ENCODE data around the gene ATP5PD. TPM values are rescaled to one million over a fixed set of nuclear protein-coding genes. Genes with fewer than 3 reads are reported as not detected.

ATP5PD gene
- total and polyA plus RNA-seq, 2 of the 13 experiments (the other 11 are each of a cell fraction or from before 2014, with no cell fraction given) = 158 to 428 TPM

- TF ChIP-seq HOXA9 (CRISPR knock-in tag; IDR thresholded peaks at IDR 0.05; ENCODE audit: borderline replicate concordance) (no peak), ATF2 (CRISPR knock-in tag; IDR thresholded peaks at IDR 0.05) (no peak), NFE2L2 (IDR thresholded peaks at IDR 0.05; ENCODE audit: low read length) (no peak), ZNF441 (CRISPR knock-in tag; IDR thresholded peaks at IDR 0.05; ENCODE audit: borderline replicate concordance) (no peak), ZNF784 (CRISPR knock-in tag; IDR thresholded peaks at IDR 0.05; ENCODE audit: borderline replicate concordance) (no peak), SOX13 (IDR thresholded peaks at IDR 0.05) (no peak), SOX13 (CRISPR knock-in tag; conservative IDR thresholded peaks at IDR 0.05 in 1 of 2, IDR thresholded peaks at IDR 0.05 in 1 of 2) (no peak), SRY (CRISPR knock-in tag; IDR thresholded peaks at IDR 0.05) (peak; percentile 31; the same call in 1 of the 2 replicates), MZF1 (CRISPR knock-in tag; IDR thresholded peaks at IDR 0.05; ENCODE audit: borderline replicate concordance) (0 out of 2 replicates have a peak, but pooled peaks have one; percentile 59), RFX3 (CRISPR knock-in tag; IDR thresholded peaks at IDR 0.05) (no peak), KLF16 (CRISPR knock-in tag; IDR thresholded peaks at IDR 0.05) (no peak), ZMAT5 (CRISPR knock-in tag; IDR thresholded peaks at IDR 0.05; ENCODE audit: borderline replicate concordance, low read depth) (no peak), RBAK (CRISPR knock-in tag; IDR thresholded peaks at IDR 0.05) (no peak), RBM22 (optimal IDR thresholded peaks at IDR 0.05; ENCODE audit: low read length) (no peak), ZNF770 (CRISPR knock-in tag; IDR thresholded peaks at IDR 0.05) (no peak), ASH2L (IDR thresholded peaks at IDR 0.05; ENCODE audit: insufficient read length, low read depth, low read length) (no peak), ZNF691 (CRISPR knock-in tag; IDR thresholded peaks at IDR 0.05; ENCODE audit: borderline replicate concordance, low read depth) (no peak), SRF (IDR thresholded peaks at IDR 0.05; ENCODE audit: low read depth, low read length) (no peak)
- TF ChIP-seq, protein P1, sequence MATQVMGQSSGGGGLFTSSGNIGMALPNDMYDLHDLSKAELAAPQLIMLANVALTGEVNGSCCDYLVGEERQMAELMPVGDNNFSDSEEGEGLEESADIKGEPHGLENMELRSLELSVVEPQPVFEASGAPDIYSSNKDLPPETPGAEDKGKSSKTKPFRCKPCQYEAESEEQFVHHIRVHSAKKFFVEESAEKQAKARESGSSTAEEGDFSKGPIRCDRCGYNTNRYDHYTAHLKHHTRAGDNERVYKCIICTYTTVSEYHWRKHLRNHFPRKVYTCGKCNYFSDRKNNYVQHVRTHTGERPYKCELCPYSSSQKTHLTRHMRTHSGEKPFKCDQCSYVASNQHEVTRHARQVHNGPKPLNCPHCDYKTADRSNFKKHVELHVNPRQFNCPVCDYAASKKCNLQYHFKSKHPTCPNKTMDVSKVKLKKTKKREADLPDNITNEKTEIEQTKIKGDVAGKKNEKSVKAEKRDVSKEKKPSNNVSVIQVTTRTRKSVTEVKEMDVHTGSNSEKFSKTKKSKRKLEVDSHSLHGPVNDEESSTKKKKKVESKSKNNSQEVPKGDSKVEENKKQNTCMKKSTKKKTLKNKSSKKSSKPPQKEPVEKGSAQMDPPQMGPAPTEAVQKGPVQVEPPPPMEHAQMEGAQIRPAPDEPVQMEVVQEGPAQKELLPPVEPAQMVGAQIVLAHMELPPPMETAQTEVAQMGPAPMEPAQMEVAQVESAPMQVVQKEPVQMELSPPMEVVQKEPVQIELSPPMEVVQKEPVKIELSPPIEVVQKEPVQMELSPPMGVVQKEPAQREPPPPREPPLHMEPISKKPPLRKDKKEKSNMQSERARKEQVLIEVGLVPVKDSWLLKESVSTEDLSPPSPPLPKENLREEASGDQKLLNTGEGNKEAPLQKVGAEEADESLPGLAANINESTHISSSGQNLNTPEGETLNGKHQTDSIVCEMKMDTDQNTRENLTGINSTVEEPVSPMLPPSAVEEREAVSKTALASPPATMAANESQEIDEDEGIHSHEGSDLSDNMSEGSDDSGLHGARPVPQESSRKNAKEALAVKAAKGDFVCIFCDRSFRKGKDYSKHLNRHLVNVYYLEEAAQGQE (IDR thresholded peaks at IDR 0.05; ENCODE audit: borderline replicate concordance in 1 of 2, low read depth in 1 of 2, low read length in 2 of 2) = no peak
Measured at GRCh38 chr17:75047398-75048098, 779 bp upstream of the ATP5PD start (continued).
